ENCODE measurements around the gene GTSE1.

GRCh38 chr22:46318576-46318975, 21.9 kb downstream of the GTSE1 start:
- TF ChIP-seq REST (IDR thresholded peaks at IDR 0.05; ENCODE audit: insufficient read depth in 1 of 2, low read depth in 2 of 2, low read length in 2 of 2) (no peak), POLR2AphosphoS5 (IDR thresholded peaks at IDR 0.05; ENCODE audit: low read depth, low read length) (no peak), SIN3A (IDR thresholded peaks at IDR 0.05; ENCODE audit: borderline replicate concordance, insufficient read depth, low read length) (no peak), TAF1 (IDR thresholded peaks at IDR 0.05; ENCODE audit: borderline replicate concordance, insufficient read depth, low read length) (no peak)
